Measurements from ENCODE around the gene MAVS. TPM values are rescaled to one million over a fixed set of nuclear protein-coding genes. Genes with fewer than 3 reads are reported as not detected.
A peak's percentile ranks its signal among the peaks of the same experiment; 100 is the strongest.

The MAVS gene
- total and polyA plus RNA-seq, 2 experiments from 2014 or later, result 15.6 to 24.7 TPM

DNA sequence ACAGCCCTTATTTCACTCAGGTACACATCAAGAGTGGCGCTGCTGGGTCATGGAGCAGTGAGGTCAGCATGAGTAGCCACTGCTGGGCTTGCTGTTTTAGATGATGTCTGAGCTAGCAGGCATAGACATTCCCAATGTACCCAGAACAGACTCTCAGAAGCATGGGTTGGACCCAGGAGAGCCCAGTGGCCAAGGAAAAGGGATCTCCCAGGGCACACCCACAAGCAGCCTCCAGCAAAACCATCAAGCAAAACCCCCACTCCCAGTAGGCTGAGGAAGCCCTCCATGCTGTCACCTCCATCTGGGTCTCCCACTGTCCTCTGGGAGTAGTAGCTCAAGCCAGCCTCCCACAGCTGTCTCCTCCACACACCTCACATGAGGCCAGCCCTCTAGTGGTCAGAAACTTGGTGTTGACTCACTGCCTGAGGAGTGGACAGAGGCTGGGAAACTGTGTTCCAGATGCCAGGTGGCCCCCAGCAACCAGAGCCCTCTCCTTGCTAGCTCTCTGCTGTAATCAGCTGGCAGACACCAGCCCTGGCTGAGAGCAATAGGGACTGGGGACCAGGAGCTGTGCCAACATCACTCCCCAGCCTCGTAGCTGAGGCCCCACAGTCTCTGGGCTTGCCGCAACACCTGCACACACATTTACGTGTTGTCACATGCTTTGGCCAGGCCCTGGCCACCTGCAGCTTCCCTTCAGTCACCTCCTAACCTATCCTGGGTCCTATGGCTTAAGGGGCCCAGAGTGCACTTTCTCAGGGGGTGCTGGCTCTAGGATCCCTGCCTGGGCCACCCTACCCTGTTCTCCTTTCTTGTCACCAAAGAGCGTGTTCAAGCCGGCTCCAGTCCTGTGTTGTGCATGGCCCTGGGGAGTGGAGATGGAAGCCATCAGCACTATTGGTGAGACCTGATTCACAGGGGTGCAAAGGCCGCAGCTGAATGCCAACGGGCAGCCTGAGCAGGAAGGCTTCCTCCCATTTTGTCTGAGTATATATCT lies 28.2 kb upstream of the MAVS start:
- 94% methylated on average over 8 of the region's 8 CpGs for WGBS (ENCODE audit: low lambda C conversion rate, missing lambda C conversion rate)
- no peak overlapping the region for H2AFZ ChIP-seq
- peak; percentile 87 for DNase-seq (ENCODE audit: low spot score)
- H3K4me1 ChIP-seq (ENCODE audit: insufficient read depth), result peaks cover 16% of the 10 kb centered on the region
- no peaks in the 10 kb centered on the region for H4K20me1 ChIP-seq (ENCODE audit: insufficient read depth, poor library complexity, severe bottlenecking)
- no peaks in the 10 kb centered on the region for H3K27me3 ChIP-seq
- no peak overlapping the region for H3K4me3 ChIP-seq
- peaks cover 11% of the 10 kb centered on the region for H3K79me2 ChIP-seq
- no peaks in the 10 kb centered on the region for H3K9me3 ChIP-seq (ENCODE audit: low read depth)
- no peaks in the 10 kb centered on the region for H3K36me3 ChIP-seq (replicated peaks; ENCODE audit: insufficient read depth, low read depth)
- no peak for TF ChIP-seq EZH2 (IDR thresholded peaks at IDR 0.05; ENCODE audit: borderline replicate concordance)
- no peak for TF ChIP-seq EZH2phosphoT487 (IDR thresholded peaks at IDR 0.05; ENCODE audit: low read depth, severe bottlenecking, unreplicated experiment)
- TF ChIP-seq CTCF (IDR thresholded peaks at IDR 0.05; ENCODE audit: poor library complexity), result peak; percentile 61
- no peak overlapping the region for H3K4me2 ChIP-seq
- H3K9me2 ChIP-seq (replicated peaks; ENCODE audit: insufficient read depth), result no peaks in the 10 kb centered on the region
- peak overlapping the region; percentile 62 for H3K27ac ChIP-seq

DNA sequence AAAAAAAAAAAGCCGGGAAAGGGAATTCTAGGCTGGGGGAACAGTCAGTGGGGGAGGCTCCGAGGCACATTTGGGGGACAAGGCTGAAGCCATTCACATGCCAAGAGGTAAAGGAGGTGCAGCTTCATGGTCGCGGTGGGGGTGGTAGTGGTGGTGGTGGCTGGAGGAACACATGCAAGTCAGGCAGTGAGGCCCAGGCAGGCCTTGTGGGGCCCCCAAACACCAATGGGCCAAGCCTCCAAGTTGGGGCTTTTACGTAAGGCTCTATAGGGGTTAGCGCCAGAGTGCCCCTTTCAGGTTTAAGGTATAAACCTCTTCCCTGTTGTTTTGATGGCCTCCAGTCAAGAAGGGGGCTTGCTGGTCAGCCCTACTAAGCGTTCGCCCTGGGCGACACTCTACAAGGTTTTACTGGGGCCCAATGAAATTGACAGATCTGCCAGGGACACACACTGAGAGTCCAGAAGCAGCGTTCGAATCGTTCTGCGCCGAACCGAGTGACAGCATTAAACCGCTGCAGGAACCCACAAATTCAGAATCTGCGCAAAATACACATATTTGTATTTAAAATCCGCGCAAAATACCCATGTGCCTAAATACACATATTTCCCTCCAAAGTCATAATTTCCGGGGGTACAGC lies 27.1 kb upstream of the MAVS start:
- Histone ChIP-seq H3K27ac (peak overlapping the region; percentile 96), H2AFZ (peak overlapping the region; percentile 51), H3K4me1 (ENCODE audit: insufficient read depth) (peaks cover 7% of the 10 kb centered on the region), H3K79me2 (peaks cover 11% of the 10 kb centered on the region), H3K36me3 (replicated peaks; ENCODE audit: insufficient read depth, low read depth) (no peaks in the 10 kb centered on the region), H3K4me3 (no peak overlapping the region), H4K20me1 (ENCODE audit: insufficient read depth, poor library complexity, severe bottlenecking) (no peaks in the 10 kb centered on the region), H3K27me3 (no peaks in the 10 kb centered on the region), H3K4me2 (peak overlapping the region; percentile 84), H3K9me2 (replicated peaks; ENCODE audit: insufficient read depth) (no peaks in the 10 kb centered on the region), H3K9me3 (ENCODE audit: low read depth) (no peaks in the 10 kb centered on the region)
- WGBS (ENCODE audit: low lambda C conversion rate, missing lambda C conversion rate), result 83% methylated on average over 20 of the region's 20 CpGs
- TF ChIP-seq CTCF (IDR thresholded peaks at IDR 0.05; ENCODE audit: poor library complexity), result no peak
- no peak for TF ChIP-seq EZH2 (IDR thresholded peaks at IDR 0.05; ENCODE audit: borderline replicate concordance)
- no peak for TF ChIP-seq EZH2phosphoT487 (IDR thresholded peaks at IDR 0.05; ENCODE audit: low read depth, severe bottlenecking, unreplicated experiment)
- DNase-seq (ENCODE audit: low spot score), result no peak

GRCh38 chr20:3820048-3820900 lies 26.4 kb upstream of the MAVS start, which contains the start of gene AP5S1:
Gene AP5S1 (plus strand): TSS chr20:3820547. CDS start chr20:3822118, 1,571 bp downstream.
- 1% methylated on average over 94 of the region's 96 CpGs for WGBS (ENCODE audit: low lambda C conversion rate, missing lambda C conversion rate)
- Histone ChIP-seq H3K4me2 (peak within 1 kb of the TSS; percentile 84), H4K20me1 (ENCODE audit: insufficient read depth, poor library complexity, severe bottlenecking) (no peaks in the 10 kb centered on the region), H3K4me1 (ENCODE audit: insufficient read depth) (peaks cover 7% of the 10 kb centered on the region), H2AFZ (peak within 1 kb of the TSS; percentile 53), H3K27me3 (no peaks in the 10 kb centered on the region), H3K36me3 (replicated peaks; ENCODE audit: insufficient read depth, low read depth) (no peaks in the 10 kb centered on the region), H3K27ac (peak within 1 kb of the TSS; percentile 96), H3K9me2 (replicated peaks; ENCODE audit: insufficient read depth) (no peaks in the 10 kb centered on the region), H3K4me3 (peak within 1 kb of the TSS; percentile 62), H3K9me3 (ENCODE audit: low read depth) (no peaks in the 10 kb centered on the region), H3K79me2 (peaks cover 11% of the 10 kb centered on the region)
- no peak for TF ChIP-seq EZH2 (IDR thresholded peaks at IDR 0.05; ENCODE audit: borderline replicate concordance)
- peak; percentile 100 for TF ChIP-seq CTCF (IDR thresholded peaks at IDR 0.05; ENCODE audit: poor library complexity)
- peak; percentile 98 for DNase-seq (ENCODE audit: low spot score)

All from hepatocyte (in vitro differentiated cells).